Naive B cell (primary cell): ENCODE data around the gene SHOC1. TPM values are rescaled to one million over a fixed set of nuclear protein-coding genes. Genes with fewer than 3 reads are reported as not detected.
"Not testable (repeated sequence)": the region's sequence is repeated elsewhere in the genome, so short reads cannot be mapped to it uniquely, and the experiment has no call there.

Source experiments
- ATAC-seq, 2 donors: fragments of 150-1000 bp; cut with Tn5 transposase; 2 replicates each; pipeline ENCODE4 v1.10.0; 2021; ENCODE audit warnings: low read depth in 2 of 2, mild to moderate bottlenecking in 2 of 2, moderate library complexity in 2 of 2
- DNase-seq: peaks from one replicate; pipeline ENCODE4 v3.0.0; 2022
- H3K27ac Mint-ChIP-seq, 6 donors: one replicate each; pipeline ENCODE4 v1.8.0; 2020 to 2022; ENCODE audit warnings: mild to moderate bottlenecking in 6 of 6, mixed read lengths in 6 of 6, moderate library complexity in 5 of 6, inconsistent platforms in 2 of 6
- H3K27me3 Mint-ChIP-seq, 3 donors: one replicate each; pipeline ENCODE4 v1.8.0; 2021 to 2022; ENCODE audit warnings: mixed read lengths in 3 of 3, mild to moderate bottlenecking in 1 of 3
- H3K36me3 Mint-ChIP-seq, 2 donors: one replicate each; pipeline ENCODE4 v1.8.0; 2020 to 2022; ENCODE audit warnings: mixed read lengths in 2 of 2, inconsistent platforms in 1 of 2, mild to moderate bottlenecking in 1 of 2
- H3K4me1 Mint-ChIP-seq, 3 donors: one replicate each; pipeline ENCODE4 v1.8.0; 2020 to 2022; ENCODE audit warnings: mixed read lengths in 3 of 3, inconsistent platforms in 1 of 3, mild to moderate bottlenecking in 1 of 3, moderate library complexity in 1 of 3
- H3K4me3 Mint-ChIP-seq, 8 donors: one replicate each; pipeline ENCODE4 v1.8.0; 2020 to 2022; ENCODE audit warnings: mild to moderate bottlenecking in 8 of 8, mixed read lengths in 8 of 8, moderate library complexity in 8 of 8, inconsistent platforms in 2 of 8
- H3K9me3 Mint-ChIP-seq, 7 donors: one replicate each; pipeline ENCODE4 v1.8.0; 2020 to 2022; ENCODE audit warnings: mixed read lengths in 7 of 7, mild to moderate bottlenecking in 5 of 7, inconsistent platforms in 2 of 7, moderate library complexity in 1 of 7
- polyA plus RNA-seq, 6 donors: library from polyadenylated mRNA; unstranded; fragments of 300-500 nt; fragmentation: Illumina TruSeq; gene quantifications; one replicate each; pipeline ENCODE4 v1.2.3, GENCODE V29; 2021; ENCODE audit warnings: low read depth in 6 of 6

SHOC1 gene
- polyA plus RNA-seq, 6 donors from 2014 or later, result not detected

DNA sequence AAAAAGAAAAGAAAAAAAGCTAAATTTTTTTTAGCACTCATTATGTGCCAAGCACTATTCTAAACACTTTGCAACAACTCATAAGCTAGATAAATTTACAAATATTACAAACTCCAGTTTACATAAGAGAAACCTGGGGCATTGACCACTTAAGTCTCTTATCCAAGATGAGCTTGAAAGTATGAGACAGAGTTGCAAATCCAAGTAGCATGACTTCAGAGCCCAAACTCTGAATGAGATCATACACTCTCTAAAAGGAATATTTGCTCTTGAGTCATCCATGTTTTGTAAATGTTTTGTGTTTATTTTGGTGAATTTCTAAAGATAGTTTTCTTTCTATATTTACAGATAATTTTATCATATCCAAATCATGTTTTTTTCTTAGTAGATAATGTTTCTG lies 4.0 kb upstream of the SHOC1 start:
- H3K9me3 Mint-ChIP-seq, result no peaks in the 10 kb centered on the region
- ATAC-seq, result no peak
- DNase-seq, result no peak
- H3K4me1 Mint-ChIP-seq, result peaks cover 0 to 1% (median under 1%) of the 10 kb centered on the region in 3 donors
- H3K27me3 Mint-ChIP-seq, result no peaks in the 10 kb centered on the region
- no peaks in the 10 kb centered on the region for H3K36me3 Mint-ChIP-seq
- H3K27ac Mint-ChIP-seq, result no peak overlapping the region
- H3K4me3 Mint-ChIP-seq, result no peak overlapping the region

DNA sequence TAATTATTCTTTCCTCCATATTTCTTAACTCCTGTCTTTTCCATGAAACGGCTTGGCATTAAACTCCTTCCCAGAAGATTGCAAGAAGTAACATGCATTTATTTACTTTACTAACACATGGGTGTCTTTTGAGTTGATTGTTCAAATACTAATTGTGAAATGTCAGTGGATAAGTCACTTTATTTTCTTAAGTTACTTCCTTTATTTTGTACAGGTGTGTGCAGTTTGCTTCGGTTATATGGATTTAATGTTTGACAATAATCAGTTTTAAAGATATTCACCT lies 761 bp upstream of the SHOC1 start:
- ATAC-seq, result no peak
- H3K9me3 Mint-ChIP-seq, result no peaks in the 10 kb centered on the region
- H3K4me3 Mint-ChIP-seq, result no peak overlapping the region
- no peaks in the 10 kb centered on the region for H3K36me3 Mint-ChIP-seq
- H3K27ac Mint-ChIP-seq, result no peak overlapping the region
- peaks cover 0 to 1% (median 0%) of the 10 kb centered on the region in 3 donors for H3K4me1 Mint-ChIP-seq
- no peaks in the 10 kb centered on the region for H3K27me3 Mint-ChIP-seq
- no peak for DNase-seq

DNA sequence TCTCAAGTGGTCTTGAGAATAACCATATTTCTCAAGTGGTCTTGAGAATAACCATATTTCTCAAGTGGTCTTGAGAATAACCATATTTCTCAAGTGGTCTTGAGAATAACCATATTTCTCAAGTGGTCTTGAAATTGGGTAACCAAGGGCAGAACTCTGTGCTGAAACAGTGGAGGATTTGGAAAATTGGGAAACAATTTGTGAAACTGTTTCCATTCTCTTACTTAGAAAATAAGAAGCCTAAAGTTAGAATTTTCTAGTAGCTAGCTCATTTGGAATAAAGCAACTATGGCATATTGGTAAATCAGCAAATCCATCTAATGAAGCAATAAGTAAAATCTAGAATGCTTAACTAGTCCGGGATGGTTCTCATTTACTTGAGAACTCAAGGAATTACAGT lies 2.9 kb downstream of the SHOC1 start:
- H3K9me3 Mint-ChIP-seq, H3K27ac Mint-ChIP-seq, H3K27me3 Mint-ChIP-seq, H3K4me3 Mint-ChIP-seq, H3K4me1 Mint-ChIP-seq, ATAC-seq, H3K36me3 Mint-ChIP-seq, DNase-seq: not testable (repeated sequence)

DNA sequence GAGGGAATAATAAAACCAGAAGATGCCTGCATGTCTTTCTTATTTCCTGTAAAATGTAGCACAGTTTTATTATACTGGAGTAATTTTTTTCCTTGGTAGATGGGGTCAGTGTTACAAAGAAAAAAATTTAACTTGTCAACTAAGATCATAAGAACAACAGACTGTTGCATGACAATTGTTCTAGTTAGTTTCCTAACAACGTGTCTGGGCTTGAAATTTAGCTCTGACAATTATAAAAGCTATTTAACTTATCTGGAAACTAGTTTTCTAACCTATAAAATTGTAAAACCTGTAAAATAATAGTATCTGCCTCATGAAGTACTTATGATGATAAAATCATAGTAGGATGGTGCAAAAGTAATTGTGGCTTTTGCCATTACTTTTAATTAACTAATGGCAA lies 4.9 kb downstream of the SHOC1 start:
- DNase-seq (no peak), ATAC-seq (no peak)
- peaks cover 0 to 12% (median 6%) of the 10 kb centered on the region in 7 donors for H3K9me3 Mint-ChIP-seq
- H3K4me1 Mint-ChIP-seq, result no peaks in the 10 kb centered on the region
- peaks cover 8 to 11% of the 10 kb centered on the region in 2 donors for H3K36me3 Mint-ChIP-seq
- no peak overlapping the region for H3K4me3 Mint-ChIP-seq
- H3K27ac Mint-ChIP-seq, result no peak overlapping the region
- no peaks in the 10 kb centered on the region for H3K27me3 Mint-ChIP-seq

DNA sequence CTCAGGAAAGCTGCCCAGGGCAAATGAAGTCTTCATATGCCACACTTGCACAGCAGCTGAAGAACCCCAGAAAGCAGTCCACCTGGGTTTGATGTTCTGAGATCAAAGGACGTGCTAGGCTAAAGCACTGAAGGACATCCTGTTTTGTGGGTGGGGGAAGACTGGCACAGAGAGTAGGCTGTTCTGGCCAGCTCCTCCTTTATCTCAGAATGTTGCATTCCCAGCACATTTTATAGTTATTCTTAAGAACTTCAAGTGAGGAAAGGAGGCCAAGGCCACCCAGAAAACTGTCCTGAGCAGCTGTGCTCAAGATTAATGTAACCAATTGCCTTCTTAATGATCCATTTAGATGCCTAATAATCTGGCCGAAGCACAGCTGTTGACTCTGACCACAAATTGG lies 10.9 kb downstream of the SHOC1 start:
- H3K4me3 Mint-ChIP-seq, result no peak overlapping the region
- H3K9me3 Mint-ChIP-seq, result peaks cover 0 to 12% (median 6%) of the 10 kb centered on the region in 7 donors
- peaks cover 8 to 11% of the 10 kb centered on the region in 2 donors for H3K36me3 Mint-ChIP-seq
- ATAC-seq, result no peak
- no peak overlapping the region for H3K27ac Mint-ChIP-seq
- no peak for DNase-seq
- H3K4me1 Mint-ChIP-seq, result no peaks in the 10 kb centered on the region
- H3K27me3 Mint-ChIP-seq, result no peaks in the 10 kb centered on the region

DNA sequence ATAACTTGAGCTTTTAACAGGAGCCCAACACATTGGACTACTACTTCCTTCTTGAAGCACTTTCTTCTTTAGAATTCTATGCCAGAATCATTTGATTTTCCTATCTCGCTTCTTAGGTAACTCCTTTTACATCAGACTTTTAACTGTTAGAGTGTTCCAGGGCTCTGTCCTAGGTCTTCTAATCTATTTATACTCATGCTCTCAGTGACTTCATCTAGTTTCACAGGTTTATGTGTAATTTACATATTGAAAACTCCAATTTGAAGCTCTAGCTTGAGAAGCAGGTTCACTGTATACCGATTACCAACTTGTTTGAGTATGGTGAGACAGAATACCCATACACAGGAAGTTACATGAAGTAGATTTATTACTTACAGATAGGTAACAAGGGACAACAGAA lies 11.3 kb downstream of the SHOC1 start:
- peaks cover 8 to 11% of the 10 kb centered on the region in 2 donors for H3K36me3 Mint-ChIP-seq
- ATAC-seq (no peak), DNase-seq (no peak)
- no peaks in the 10 kb centered on the region for H3K27me3 Mint-ChIP-seq
- H3K4me1 Mint-ChIP-seq, result no peaks in the 10 kb centered on the region
- peaks cover 0 to 12% (median 6%) of the 10 kb centered on the region in 7 donors for H3K9me3 Mint-ChIP-seq
- H3K4me3 Mint-ChIP-seq, result no peak overlapping the region
- no peak overlapping the region for H3K27ac Mint-ChIP-seq

DNA sequence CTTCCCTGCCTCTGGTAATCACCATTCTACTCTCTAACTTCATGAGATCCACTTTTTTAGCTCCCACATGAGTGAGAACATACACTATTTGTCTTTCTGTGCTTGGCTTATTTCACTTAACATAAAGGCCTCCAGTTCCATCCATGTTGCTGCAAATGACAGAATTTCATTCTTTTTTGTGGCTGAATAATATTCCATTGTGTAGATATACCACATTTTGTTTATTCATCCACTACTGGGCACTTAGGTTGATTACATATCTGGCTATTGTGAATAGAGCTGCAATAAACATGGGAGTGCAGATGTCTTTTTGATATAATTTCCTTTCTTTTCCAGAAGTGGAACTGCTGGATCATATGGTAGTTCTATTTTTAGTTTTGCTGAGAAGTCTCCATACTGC lies 28.7 kb downstream of the SHOC1 start:
- H3K36me3 Mint-ChIP-seq, result peaks cover 0 to 15% of the 10 kb centered on the region in 2 donors
- no peaks in the 10 kb centered on the region for H3K27me3 Mint-ChIP-seq
- DNase-seq (no peak), ATAC-seq (no peak)
- H3K4me1 Mint-ChIP-seq, result no peaks in the 10 kb centered on the region
- no peak overlapping the region for H3K4me3 Mint-ChIP-seq
- H3K27ac Mint-ChIP-seq, result no peak overlapping the region
- H3K9me3 Mint-ChIP-seq, result peaks cover 4 to 21% (median 17%) of the 10 kb centered on the region in 7 donors

DNA sequence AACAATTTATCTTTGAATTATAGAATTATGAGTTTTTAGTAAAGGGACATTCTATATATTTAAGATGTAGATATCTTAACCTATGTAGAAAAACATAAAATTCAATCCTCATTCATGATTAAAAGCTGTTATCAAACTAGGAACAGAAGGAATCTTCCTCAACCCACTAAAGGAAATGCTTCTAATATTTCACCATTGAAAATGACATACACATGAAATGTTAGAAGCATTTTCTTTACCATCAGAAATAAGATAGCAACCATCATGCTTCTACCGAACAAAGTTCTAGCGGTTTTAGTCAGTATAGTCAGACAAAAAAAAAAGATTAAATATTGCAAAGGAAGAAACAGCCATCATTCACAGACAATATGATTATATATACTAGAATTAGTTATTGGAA lies 32.2 kb downstream of the SHOC1 start:
- Mint-ChIP-seq H3K4me3 (no peak overlapping the region), H3K9me3 (peaks cover 4 to 19% (median 17%) of the 10 kb centered on the region in 7 donors), H3K27ac (no peak overlapping the region), H3K36me3 (peaks cover 0 to 15% of the 10 kb centered on the region in 2 donors), H3K4me1 (peaks cover 0 to 5% (median 3%) of the 10 kb centered on the region in 3 donors), H3K27me3 (no peaks in the 10 kb centered on the region)
- no peak for ATAC-seq
- DNase-seq, result no peak

DNA sequence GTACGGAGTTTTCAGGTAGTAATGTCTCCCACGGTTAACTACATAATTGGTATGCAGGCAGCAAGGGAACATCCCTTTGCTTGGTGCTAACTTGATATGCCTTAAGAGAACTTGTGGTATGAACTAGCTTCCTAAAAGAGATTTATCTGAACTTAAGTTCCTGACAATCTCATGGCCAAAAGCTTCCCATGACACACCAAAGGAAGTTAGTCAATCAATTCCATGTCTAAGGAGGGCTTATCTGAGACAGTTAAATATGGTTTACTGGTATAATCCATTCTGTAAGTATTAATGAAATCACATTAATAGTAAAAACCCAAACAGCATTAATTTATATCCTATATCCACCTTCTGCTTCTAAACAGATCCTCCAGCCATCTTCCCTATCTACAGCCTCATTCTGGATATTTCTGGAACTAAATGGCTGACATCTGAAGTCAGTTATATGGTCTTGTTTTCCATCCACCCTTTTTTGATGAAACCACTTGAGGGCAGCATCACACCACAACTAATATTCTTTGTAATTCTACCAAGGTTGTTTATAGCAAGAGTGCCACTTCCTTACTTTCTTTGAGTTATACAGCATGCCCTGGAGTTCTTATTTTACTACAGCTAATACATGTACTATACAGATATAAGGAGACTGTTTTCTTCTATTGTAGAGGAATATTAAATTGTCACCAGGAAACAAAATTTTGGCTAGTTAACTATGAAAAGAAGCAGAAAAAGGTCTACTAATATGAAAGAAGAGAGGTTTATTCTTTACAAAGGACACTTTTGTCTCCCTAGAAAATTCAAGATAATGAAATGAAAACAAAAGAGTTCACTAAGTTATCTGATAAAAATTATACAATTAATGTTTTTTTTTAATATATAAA lies 34.7 kb downstream of the SHOC1 start:
- peaks cover 0 to 5% (median 3%) of the 10 kb centered on the region in 3 donors for H3K4me1 Mint-ChIP-seq
- H3K4me3 Mint-ChIP-seq, result no peak overlapping the region
- DNase-seq (peak; percentile 63), ATAC-seq (peak; percentile 73 to 89)
- H3K9me3 Mint-ChIP-seq, result no peaks in the 10 kb centered on the region
- no peak overlapping the region for H3K27ac Mint-ChIP-seq
- H3K36me3 Mint-ChIP-seq, result no peaks in the 10 kb centered on the region
- no peaks in the 10 kb centered on the region for H3K27me3 Mint-ChIP-seq

DNA sequence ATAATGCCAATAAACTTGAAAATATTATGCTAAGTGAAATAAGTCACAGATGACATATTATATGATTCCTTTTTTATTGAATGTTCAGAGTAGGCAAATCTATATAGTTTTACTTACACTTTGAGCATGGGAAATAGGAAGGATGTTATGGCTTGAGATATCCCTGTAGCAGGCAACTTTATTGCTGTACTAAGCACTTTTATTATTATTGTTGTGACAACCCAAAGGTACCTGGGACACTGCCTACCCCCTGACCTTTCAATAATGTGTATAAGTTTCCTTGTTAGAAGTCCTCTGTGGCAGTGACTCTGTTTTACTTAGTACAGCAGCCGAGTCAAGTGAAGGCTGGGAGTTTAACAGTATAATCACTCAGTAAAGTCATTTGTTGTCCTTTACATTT lies 39.9 kb downstream of the SHOC1 start:
- no peak overlapping the region for H3K4me3 Mint-ChIP-seq
- DNase-seq (no peak), ATAC-seq (no peak)
- no peaks in the 10 kb centered on the region for H3K4me1 Mint-ChIP-seq
- H3K36me3 Mint-ChIP-seq, result peaks cover 13 to 22% of the 10 kb centered on the region in 2 donors
- no peak overlapping the region for H3K27ac Mint-ChIP-seq
- peaks cover 4 to 27% (median 14%) of the 10 kb centered on the region in 7 donors for H3K9me3 Mint-ChIP-seq
- H3K27me3 Mint-ChIP-seq, result no peaks in the 10 kb centered on the region

DNA sequence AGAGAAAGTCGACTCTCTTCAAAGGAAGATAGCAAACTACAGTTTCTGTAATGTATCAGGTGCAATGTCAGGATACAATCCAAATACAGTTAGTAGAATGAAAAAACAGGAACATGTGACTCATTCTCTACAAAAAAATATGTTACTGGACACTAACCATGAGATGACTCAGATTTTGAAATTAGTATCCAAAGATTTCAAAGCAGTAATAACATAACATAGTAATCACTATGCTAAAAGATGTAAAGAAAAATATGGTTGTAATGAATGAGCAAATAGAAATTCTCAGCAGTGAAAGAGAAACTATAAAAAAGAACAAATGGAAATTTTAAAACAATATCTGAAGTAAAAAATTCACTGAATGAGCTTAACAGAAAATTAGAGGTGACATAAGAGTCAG lies 42.3 kb downstream of the SHOC1 start:
- H3K9me3 Mint-ChIP-seq, result peaks cover 4 to 27% (median 14%) of the 10 kb centered on the region in 7 donors
- H3K4me1 Mint-ChIP-seq, result no peaks in the 10 kb centered on the region
- H3K4me3 Mint-ChIP-seq, result no peak overlapping the region
- H3K27me3 Mint-ChIP-seq, result no peaks in the 10 kb centered on the region
- no peak for DNase-seq
- H3K36me3 Mint-ChIP-seq, result peaks cover 13 to 22% of the 10 kb centered on the region in 2 donors
- H3K27ac Mint-ChIP-seq, result no peak overlapping the region
- ATAC-seq, result no peak

Other genes with a start within 250 kb of the SHOC1 start
- gene PTGR1, start 195.3 kb downstream of the SHOC1 start, polyA plus RNA-seq, result under 1 TPM in 1 of 6 donors, not detected in 5; 0.32 TPM
- gene DNAJC25, start 163.6 kb downstream of the SHOC1 start, polyA plus RNA-seq, result 1 to 10 TPM; 1.9 to 3.6 (median 2.5) TPM
- 10 to 100 TPM; 24.6 to 35.9 (median 28.8) TPM for gene GNG10, start 133.3 kb downstream of the SHOC1 start, polyA plus RNA-seq
- gene UGCG, start 101.9 kb upstream of the SHOC1 start, polyA plus RNA-seq, result 10 to 100 TPM; 21.9 to 53.5 (median 31.0) TPM